GM18861 (cell line): ENCODE results near the gene MLPH.
A peak's percentile ranks its signal among the peaks of the same experiment; 100 is the strongest.
"Not testable (repeated sequence)": the region's sequence is repeated elsewhere in the genome, so short reads cannot be mapped to it uniquely, and the experiment has no call there.

Experiments used
- ATAC-seq: cut with Tn5 transposase; IDR thresholded peaks from one replicate; pipeline ENCODE4 v1.9.1; 2021; ENCODE audit not compliant: unreplicated experiment

MLPH gene

DNA sequence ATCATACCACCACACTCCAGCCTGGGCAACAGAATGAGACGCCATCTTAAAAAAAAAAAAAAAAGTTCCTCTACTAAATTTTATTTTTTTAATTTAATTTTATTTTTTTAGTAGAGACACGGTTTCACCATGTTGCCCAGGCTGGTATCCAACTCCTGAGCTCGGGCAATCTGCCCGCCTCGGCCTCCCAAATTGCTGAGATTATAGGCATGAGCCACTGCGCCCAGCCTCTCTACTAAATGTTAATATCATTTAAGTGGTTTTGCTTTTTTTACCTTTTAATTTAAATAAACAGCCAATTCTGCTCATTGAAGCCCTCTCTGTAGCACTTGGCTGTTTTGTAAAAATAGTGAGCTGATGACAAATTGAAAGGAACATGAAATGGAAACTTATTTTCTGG lies 94.3 kb downstream of the MLPH start:
- no peak for ATAC-seq

DNA sequence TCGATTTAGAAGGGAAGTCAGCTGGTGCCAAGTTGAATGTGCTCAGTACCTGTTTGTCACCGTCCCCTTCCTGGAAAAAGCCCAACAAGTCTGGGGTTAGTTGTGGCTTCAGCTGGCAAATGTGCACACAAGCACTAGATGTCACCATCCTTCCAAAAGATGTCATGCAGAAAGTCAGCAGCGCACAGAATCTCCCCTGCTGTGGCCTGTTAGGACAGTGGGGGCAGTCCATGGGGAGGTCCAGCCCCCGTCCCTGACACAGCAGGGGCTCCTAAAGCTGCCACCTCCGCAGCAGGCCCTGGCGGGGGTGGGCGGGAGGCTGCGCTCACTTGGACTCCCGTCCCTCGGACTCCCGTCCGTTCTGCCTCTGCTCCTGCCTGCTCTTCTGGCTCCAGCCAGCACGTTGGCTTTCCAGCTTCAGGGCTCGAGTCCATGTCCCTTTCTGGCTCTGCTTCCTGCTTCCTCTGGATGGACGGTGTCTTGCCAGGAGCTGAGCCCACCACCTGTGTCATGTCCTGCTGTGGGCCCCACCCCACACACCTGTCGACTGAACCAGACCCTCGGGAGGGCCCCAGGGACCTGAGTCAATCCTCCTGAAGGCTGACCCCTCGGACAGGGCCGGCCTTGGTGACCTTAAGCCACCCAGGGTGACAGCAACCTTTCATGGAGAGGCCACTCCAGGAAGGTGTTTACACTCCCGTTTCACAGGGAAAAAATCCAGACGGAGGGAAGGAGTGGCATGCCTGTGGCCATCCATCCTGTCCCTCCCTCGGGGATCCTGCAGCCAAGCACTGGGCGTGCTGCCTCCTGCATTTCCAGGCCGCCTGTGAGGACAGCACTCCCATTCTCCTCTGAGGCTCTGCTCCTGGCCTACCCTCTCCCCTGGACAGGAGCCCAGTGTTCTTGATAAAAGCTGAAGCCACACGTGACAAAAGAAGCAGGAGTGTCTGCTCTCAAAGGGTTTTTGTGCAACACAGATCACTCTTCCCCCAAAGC lies 95.0 kb downstream of the MLPH start:
- ATAC-seq = peak; percentile 48

DNA sequence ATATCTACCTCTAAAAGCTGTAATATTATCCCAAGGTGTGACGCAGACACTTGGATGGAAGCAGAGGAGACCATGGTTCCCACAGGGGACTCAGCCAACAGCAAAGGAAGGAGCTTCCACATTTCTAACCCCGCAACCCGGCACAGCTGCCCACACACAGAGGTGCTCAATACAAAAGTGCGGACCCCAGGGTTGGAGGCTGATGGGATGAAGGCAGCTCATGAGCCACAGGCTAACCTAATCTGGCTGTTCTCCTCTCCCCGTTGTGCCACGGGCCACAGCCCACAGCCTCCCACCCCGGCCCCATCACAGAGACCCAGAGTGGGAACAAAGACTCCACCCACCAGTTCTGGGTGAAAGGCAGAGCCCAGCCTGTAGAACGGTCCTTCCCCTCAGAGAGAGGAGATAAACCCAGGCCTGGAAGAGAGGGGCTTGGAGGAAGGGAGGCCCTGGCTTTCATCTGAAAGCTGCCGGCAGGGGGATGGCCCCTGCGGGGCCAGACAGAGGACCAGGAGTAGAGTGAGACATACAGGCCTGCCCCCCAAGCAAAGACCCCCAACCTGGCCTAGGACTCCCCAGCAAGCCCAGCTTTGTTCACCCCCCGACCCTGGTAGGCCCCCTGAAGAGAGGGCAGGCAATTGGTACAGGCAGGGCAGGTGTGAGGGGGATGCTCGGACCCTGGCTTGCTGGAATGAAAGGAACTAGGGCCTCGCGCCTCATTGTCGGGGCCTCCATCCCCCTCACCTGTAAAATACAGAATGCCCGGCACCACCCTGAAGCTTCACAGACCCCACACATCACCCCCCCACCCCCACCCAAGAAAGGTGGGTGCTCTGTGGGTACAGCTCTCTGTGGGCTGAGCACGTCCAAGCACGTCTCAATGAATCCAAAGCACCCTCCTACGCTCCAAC lies 96.6 kb downstream of the MLPH start:
- ATAC-seq = no peak

DNA sequence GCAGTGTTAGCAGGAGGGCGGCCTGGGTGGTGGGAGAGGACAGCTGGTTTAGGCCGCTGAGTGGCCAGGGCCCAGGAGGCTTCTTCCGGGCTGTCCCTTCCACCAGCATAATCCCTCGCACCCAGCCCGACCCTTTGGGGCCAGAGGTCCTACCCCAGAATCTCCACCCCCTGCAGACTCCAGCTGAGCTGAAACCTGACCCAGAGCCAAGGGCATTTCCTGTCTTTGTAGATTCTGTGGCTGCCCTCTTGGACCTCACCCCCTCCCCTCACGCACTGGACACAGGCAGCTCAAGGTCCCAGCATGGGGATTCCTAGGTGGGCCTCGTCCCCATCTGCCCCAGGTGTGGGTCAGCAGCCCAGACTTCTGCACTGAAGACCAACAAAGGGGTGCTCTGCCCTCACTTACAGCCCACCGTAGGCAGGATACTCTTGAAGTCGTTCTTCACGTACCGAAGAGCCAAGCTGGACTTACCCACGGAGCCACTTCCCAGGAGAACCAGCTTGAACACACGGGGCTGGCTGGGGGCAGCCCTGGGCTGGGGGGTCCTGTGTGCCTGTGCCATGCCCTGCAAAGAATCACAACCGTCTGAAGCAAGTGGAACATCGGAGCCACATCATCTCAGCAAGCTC lies 98.7 kb downstream of the MLPH start:
- ATAC-seq = no peak

DNA sequence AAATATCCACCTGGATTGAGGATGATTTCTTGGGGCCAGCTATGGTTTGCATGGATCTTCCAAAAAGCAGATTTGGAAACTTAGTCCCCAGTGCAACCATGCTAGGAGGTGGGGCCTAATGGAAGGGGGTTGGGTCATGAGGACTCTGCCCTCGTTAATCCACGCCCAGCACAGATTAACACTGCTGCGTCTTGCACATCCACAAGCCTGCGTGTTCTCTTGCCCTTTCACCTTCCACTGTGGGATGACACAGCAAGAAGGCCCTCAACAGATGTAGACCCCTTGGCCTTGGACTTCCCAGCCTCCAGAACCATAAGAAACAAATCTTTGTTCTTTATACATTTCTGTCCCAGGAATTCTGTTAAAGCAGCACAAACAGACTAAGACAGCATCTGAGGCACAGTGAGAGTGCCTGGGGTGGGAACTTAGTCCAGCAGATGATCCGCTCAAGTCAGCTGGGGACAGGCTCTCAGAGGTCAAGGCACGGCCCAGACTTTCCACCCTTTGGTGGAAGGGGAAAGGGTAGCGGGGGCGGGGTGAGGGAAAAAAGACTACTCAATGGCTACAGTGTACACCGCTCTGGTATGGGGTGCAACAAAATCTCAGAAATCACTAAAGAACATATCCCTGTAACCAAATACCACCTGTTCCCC lies 101.1 kb downstream of the MLPH start:
- no peak for ATAC-seq

DNA sequence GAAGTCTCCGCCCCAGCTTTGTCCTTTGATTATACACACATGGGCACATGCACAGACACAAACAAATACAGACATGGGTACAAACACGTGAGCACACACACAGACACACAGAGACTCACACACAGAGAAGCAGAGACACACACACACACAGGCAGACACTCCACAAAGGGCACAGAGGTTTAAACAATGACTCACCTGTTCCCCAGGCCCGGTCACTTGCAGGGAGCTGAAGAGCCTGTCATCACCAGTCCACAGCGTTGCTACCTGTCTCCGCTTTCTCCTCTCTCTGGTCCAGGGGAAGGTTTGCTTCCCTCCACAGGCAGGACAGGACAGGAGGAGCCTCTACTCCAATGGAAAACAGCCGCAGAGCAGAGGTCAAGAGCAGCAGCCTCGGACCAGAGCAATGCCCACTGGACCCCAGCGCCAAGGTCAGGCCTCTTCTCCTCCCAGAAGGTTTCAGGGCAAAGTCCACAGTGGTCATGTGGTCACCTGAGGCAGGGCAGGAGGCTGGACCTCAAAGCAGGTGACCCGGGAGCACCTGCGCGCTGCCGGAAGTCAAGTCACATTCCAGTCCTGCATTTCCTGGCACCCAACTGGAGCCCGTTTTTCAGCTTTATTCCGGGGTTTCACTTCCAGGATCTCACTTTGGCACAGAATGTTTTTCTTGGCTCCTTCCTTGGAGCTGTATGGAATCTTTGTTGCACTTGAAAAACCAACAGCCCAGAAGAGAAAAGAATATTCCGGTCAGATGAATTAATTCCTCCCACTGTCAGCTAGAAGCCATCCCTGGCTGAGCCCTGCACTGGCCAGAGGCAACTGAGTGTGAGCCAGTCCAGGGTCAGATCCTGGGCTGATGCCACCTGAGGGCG lies 103.5 kb downstream of the MLPH start, which contains the start of gene RAB17:
Gene RAB17, minus strand, starts transcription at position 463 of the 869 bp plus-strand sequence. CDS start 4,580 bp downstream, outside the sequence.
- ATAC-seq = no peak

DNA sequence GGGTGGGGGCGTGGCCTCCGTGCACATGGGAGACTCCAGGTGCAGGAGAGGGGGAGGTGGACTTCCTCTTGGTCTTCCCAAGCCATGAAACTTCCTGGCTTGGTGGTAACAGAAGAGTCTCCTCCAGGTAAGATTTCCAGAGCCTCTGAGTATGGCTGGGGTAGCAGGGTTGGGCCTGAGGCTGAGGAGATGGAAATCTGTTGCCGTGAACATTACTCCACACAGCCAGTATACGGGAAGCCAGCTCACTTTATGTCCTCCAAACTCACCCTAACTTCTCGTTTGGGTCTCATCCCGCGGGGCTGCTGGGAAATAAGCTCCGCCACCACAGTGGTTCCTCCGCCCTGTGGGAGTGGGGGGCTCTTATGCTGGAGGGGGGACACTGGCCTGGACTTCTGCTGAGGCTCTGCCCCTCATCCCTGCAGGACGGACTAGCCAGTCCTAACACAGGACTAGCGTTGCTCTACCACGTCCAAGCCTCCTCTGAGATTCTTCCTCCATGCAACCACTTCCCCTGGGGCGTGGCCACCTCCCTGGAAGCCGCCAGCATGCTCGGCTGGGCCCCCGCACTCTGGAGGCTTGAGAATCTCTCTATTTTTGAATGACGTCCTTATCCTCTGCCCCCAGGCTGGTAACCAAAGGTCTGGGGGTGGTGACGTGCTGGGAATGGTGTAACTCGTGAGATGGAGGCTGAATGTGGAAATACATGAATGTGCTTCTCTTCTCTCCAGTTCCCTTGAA lies 104.3 kb downstream of the MLPH start:
- no peak for ATAC-seq

DNA sequence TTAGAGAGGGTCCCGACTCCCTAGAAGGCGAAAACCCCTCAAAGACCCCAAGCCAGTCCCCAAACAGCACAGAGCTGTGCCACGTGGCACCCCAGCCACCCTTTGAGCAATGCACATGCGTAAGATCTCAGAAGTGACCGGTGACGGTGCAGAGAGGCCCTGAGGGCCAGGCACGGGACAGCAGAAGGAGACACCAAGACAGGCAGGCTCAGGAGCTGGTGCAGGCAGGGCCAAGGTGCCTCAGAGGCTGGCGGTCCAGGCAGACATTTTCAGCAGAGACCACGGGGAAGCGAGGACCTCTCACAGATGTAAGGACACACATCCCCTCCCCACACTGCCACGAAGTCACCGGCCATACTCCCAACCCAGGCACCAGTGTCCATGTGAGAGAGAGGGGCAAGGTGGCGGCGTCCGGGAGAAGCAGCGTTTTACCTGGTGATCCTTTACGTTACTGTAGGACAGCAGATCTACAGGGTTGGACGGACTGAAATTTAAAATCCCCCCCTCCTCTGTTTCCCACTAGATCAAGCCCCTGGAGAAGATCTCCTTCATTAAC lies 105.5 kb downstream of the MLPH start:
- no peak for ATAC-seq

DNA sequence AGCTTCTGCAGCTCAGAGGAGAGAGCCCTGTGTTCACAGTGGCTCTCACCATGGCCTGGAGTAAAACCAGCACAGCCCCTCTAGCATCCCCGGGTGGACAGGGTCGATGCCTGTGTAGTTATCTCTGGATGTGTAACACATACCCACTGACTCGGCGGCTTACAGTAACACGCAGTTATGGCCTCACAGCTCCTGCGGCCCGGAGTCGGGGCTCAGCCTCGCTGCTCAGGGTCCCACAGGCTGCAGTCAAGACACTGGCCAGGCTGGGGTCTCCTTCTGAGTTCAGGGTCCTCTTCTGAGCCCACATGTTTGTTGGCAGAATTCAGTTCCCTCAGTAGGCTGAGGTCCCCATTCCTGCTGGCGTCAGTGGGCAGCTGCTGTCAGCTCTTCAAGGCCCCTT lies 106.0 kb downstream of the MLPH start:
- ATAC-seq = no peak

DNA sequence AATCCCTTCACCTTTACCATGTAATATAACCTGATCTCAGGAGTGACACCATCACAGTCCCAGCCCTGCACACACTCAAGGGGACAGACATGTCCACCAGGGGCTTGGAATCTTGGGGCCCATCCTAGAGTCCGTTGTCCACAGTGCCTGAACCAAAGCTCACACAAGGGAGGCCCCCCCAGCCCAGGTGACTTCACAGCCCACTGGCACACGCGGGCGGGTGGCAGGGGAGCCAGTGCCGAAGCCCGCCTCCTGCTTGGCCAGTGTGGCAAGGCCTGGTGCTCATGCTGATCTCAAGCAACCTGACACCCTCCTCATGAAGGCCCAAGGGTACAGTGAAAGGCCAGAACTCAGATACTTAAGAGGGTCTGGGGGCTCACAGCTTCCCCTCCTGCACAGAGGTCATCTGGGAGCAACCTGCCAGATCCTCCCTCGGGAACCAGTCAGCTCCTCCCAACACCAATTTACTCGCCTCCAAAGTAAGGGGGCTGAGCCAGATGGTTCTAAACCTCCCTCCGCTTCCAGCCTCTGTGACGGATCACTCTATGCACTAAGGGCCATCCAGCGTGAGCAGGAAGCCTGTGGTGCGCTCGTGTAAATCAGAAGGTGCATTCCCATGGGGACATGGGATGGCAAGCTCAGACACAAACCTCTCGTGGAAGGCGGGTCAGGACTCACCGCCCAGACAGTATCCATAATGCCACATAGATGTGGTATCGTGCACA lies 106.7 kb downstream of the MLPH start:
- ATAC-seq = no peak

DNA sequence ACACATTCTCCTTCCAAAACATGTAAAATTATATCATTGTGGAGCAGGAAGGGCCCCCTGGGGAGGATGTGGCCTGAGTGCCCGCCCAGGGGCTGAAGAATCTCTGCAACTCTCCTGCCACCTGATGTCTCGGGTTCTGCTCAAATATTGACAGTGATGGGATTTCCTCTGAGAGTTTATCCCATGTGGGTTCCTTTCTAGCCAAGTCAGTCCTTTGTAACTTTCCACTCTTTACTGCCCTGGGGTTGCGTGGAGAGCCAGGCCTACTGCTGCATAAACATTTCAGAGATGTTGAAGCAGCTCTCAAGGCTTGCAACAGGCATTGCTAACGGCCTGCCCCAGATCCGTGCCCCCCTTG lies 107.4 kb downstream of the MLPH start:
- no peak for ATAC-seq

DNA sequence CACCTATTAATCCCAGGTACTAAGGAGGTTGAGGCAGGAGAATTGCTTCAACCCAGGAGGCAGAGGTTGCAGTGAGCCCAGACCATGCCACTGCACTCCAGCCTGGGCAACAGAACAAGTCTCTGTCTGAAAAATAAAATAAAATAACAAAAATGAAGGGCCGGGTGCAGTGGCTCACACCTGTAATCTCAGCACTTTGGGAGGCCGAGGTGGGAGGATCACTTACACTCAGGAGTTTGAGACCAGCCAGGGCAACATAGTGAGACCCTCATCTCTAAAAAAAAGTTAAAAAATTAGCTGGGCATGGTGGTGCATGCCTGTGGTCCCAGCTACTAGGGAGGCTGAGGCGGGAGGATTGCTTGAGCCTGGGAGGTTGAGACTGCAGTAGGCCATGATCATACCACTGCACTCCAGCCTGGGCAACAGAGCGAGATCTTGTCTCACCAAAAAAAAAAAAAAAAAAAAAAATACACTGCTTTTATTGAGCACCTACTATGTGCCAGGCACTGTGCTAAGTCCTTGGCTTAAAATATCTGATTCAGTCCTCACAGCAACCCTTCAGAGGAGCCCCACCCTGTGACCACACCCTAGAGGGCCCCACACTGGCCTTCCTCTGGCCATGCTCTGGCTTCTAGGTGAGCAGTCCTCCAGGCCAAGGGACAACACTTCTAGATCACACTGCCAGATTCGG lies 108.9 kb downstream of the MLPH start:
- not testable (repeated sequence) for ATAC-seq

DNA sequence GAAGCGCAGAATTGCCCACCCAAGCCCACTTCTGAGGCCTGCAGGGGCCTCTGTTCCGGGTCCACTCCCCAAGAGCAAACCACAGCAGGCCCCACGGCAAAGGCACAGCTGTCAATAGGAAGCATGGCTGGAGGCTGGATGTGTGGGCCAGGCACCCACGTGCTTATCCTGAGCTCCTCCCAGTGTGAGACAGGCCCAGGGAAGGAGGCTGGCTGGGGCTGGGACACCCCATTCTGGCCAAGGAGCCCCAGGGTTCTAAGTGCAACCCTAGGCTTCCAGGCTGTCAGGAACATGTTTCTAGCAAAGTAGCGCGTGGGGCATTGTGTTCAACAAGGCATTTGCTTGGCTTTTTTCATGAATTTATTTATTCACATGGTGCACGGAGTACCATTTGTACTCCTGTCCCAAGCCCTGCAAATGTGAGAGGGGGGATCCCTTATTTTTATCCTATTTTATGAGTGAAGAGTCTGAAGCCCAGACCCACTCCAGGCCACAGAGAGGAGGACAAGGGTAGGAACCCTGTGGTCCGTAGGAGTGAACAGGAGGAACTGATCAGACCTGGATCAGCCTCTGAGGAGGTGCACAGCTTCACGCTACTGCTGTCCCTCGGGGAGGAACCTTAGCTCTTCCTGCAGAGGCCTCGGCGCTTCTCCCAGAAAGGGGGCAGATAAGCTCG lies 109.6 kb downstream of the MLPH start:
- no peak for ATAC-seq

DNA sequence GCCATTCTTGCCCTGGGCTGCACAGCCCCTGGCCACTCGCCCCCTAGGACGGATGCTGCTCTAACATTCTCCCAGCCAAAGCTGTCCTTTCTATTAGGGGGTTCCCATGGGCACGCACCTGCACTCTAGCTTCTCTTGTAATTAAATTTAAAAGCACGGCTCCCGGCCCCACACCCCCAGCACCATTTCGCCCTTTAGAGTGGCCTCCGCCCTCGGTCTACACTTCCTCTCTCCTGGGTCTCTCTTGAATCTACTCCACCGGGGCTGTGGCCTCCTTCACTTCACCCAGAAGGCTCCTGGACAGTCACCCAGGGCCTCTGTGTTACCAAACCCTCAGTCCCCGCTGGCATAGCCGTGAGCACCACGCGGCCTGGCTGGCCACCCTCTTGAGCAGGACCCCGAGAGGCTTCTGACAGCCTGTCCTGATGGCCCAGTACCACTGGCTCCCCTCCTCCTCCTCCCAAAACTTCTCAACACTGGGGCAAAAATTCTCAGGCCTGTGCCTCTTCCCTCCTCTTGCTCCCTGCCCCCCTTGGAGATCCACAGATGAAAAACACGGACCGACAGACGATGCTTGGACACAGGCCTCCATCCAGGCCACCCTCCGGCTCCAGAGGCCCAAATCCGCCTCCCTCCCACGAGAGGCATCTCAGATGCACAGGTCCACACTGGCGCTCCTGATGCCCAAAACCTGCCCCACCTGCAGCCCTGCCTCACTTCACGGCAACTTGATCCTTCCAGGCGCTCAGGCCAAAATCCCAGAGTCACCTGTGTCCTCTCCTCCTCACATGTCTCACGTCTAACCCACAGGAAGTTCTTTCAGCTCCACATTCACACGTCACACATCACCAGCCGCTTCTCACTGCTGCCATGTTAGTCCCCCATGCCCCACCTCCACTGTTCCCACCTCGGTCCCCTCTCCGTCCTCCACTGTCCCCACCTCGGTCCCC lies 110.4 kb downstream of the MLPH start:
- ATAC-seq = no peak

DNA sequence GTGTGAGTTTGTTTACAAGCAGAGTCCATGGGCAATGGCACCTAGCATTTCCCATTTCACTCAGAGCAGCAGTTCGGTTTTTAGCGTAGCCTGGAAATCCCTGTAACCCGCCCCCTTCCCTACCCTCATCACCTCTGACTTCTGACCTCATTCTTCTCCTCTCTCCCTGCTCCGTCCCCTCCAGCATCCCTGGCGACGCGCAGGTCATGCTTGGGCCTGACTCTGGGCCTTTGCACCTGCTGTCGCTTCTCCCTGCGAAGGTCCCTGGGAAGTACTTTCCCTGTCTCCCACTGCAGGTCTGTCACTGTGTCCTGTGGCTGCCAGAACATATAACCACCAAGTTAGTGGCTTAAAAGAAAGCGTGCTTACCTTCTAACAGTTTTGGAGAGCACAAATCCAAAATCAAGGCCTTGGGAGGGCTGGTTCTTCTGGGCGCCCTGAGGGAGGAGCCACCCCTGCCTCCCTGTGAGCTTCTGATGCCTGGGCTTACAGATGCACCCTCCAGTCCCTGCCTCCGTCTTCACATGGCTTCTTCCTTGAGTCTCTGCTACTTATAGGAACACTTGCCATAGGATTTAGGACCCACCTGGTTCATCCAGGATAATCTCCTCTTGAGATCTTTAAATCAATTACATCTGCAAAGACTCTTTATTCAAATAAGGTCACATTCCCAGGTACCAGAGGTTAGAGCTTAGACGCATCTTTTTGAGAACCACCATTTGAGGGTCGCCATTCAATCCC lies 111.6 kb downstream of the MLPH start:
- no peak for ATAC-seq
